HepG2 (cell line): Measurements from ENCODE around the gene SNAP25. TPM values are rescaled to one million over a fixed set of nuclear protein-coding genes. Genes with fewer than 3 reads are reported as not detected.

Source experiments
- ATAC-seq: fragments of 200-7000 bp; cut with Tn5 transposase; 3 replicates; pipeline ENCODE4 v1.9.1; 2020; ENCODE audit warnings: mild to moderate bottlenecking, moderate library complexity
- BruUV-seq: library from RNA; stranded (reverse); fragments of 400-500 nt; replicated peaks from 2 replicates; lab custom pipeline; 2021; lab: Mats Ljungman, UMichigan
- CTCF ChIA-PET: fragments of 300-600 bp; formaldehyde crosslinking; extraction: SDS; loops from one replicate; lab custom pipeline; 2021; ENCODE audit warnings: low total read pairs, inconsistent platforms, low intra/inter-chr PET ratio; lab: Yijun Ruan, JAX
- POLR2A ChIA-PET: fragments of 350-600 bp; sonication (Branson Sonifier 250); formaldehyde crosslinking; loops from one replicate; lab custom pipeline; 2020; ENCODE audit warnings: antibody characterized with exemption, inconsistent platforms; lab: Yijun Ruan, JAX
- DNase-seq: peaks from one replicate; pipeline ENCODE4 v3.0.0-alpha.2; 2015; ENCODE audit warnings: low spot score
- FAIRE-seq: peaks from 3 replicates; lab custom pipeline; 2011; peaks lifted over from hg19 to GRCh38; lab: Jason Lieb, UNC
- H2AFZ ChIP-seq: one replicate; pipeline ENCODE4 v1.6.1; 2011; ENCODE audit warnings: low read length, inconsistent platforms
- H3K27ac ChIP-seq: fragments of 300-600 bp; 3 replicates; pipeline ENCODE4 v1.8.0; 2011; ENCODE audit warnings: mixed run types, mild to moderate bottlenecking, mixed read lengths, low read length, inconsistent platforms; ENCODE audit not compliant: insufficient read depth; ENCODE audit errors: extremely low read length
- H3K27me3 ChIP-seq, 2 experiments: fragments of 200-600 bp in 1 of 2; 2 replicates in 1 of 2; 3 replicates in 1 of 2; pipeline versions ENCODE4 v1.6.0 to v1.8.0; 2011; ENCODE audit warnings: low read length in 2 of 2, mild to moderate bottlenecking in 2 of 2, moderate library complexity in 2 of 2, inconsistent platforms in 1 of 2; ENCODE audit not compliant: insufficient read depth in 2 of 2, control insufficient read depth in 1 of 2
- H3K36me3 ChIP-seq, 2 experiments: fragments of 200-600 bp in 1 of 2; replicated peaks in 1 of 2; 2 replicates in 1 of 2; 3 replicates in 1 of 2; pipeline versions ENCODE4 v1.5.1 to v1.8.0; 2011; ENCODE audit warnings: low read length in 2 of 2, inconsistent platforms in 1 of 2; ENCODE audit not compliant: insufficient read depth in 2 of 2, control insufficient read depth in 1 of 2
- H3K4me1 ChIP-seq: 2 replicates; pipeline ENCODE4 v1.5.1; 2012; ENCODE audit warnings: low read length, inconsistent platforms; ENCODE audit not compliant: insufficient read depth
- H3K4me2 ChIP-seq: 2 replicates; pipeline ENCODE4 v1.6.0; 2011; ENCODE audit warnings: low read depth, low read length, inconsistent platforms
- H3K4me3 ChIP-seq, 3 experiments: fragments of 200-600 bp in 1 of 3; sonication (generic), shearing (Covaris generic) in 1 of 3; replicated peaks in 1 of 3; 2 replicates each; pipeline ENCODE4 v1.5.1; 2011 to 2016; ENCODE audit warnings: low read length in 3 of 3, inconsistent platforms in 2 of 3, low read depth in 2 of 3, mild to moderate bottlenecking in 2 of 3, control low read depth in 1 of 3, mixed read lengths in 1 of 3; ENCODE audit not compliant: insufficient read depth in 1 of 3
- H3K79me2 ChIP-seq: one replicate; pipeline ENCODE4 v1.6.1; 2011; ENCODE audit warnings: low read length, inconsistent platforms; ENCODE audit not compliant: insufficient read depth
- H3K9ac ChIP-seq: 2 replicates; pipeline ENCODE4 v1.6.0; 2011; ENCODE audit warnings: mild to moderate bottlenecking, low read depth, low read length, inconsistent platforms; ENCODE audit not compliant: insufficient read depth
- H3K9me3 ChIP-seq: 2 replicates; pipeline ENCODE4 v1.5.1; 2012; ENCODE audit warnings: mild to moderate bottlenecking, low read length
- H4K20me1 ChIP-seq: 2 replicates; pipeline ENCODE4 v1.6.0; 2011; ENCODE audit warnings: inconsistent platforms, mild to moderate bottlenecking, low read length, moderate library complexity; ENCODE audit not compliant: insufficient read depth
- BCL6 ChIP-seq: IDR thresholded peaks from 2 replicates; pipeline ENCODE4 v1.6.1; 2016; ENCODE audit warnings: missing genetic modification reagents, missing compliant biosample characterization
- FOXA3 ChIP-seq: IDR thresholded peaks from 2 replicates; pipeline ENCODE4 v1.6.1; 2016; ENCODE audit warnings: missing genetic modification reagents, missing compliant biosample characterization
- FOXO1 ChIP-seq: sonication (generic); formaldehyde crosslinking; IDR thresholded peaks from 2 replicates; pipeline ENCODE4 v1.4.0; 2020; ENCODE audit warnings: missing genetic modification reagents
- GABPB1 ChIP-seq: IDR thresholded peaks from 2 replicates; pipeline ENCODE4 v1.6.1; 2016; ENCODE audit warnings: mild to moderate bottlenecking, missing genetic modification reagents, moderate library complexity, missing compliant biosample characterization
- GATAD2A ChIP-seq: IDR thresholded peaks from 2 replicates; pipeline ENCODE4 v1.6.1; 2016
- GLI4 ChIP-seq: sonication (generic); formaldehyde crosslinking; IDR thresholded peaks from 2 replicates; pipeline ENCODE4 v1.5.1; 2020; ENCODE audit warnings: missing genetic modification reagents, mild to moderate bottlenecking, moderate library complexity, borderline replicate concordance
- HDAC1 ChIP-seq: sonication (generic); formaldehyde crosslinking; IDR thresholded peaks from 2 replicates; pipeline ENCODE4 v1.5.1; 2020; ENCODE audit warnings: mild to moderate bottlenecking, missing genetic modification reagents
- HNF4G ChIP-seq, 2 experiments: sonication (generic) in 1 of 2; formaldehyde crosslinking in 1 of 2; IDR thresholded peaks; 2 replicates each; pipeline versions ENCODE4 v1.4.0 to v1.6.1; 2011 to 2020; ENCODE audit warnings: borderline replicate concordance in 2 of 2, low read depth in 2 of 2, mild to moderate bottlenecking in 2 of 2, low read length in 1 of 2, missing genetic modification reagents in 1 of 2, moderate library complexity in 1 of 2
- ISX ChIP-seq: sonication (generic); formaldehyde crosslinking; conservative IDR thresholded peaks from 2 replicates; pipeline ENCODE4 v1.5.0; 2020; ENCODE audit warnings: missing genetic modification reagents
- JUN ChIP-seq: sonication (generic); formaldehyde crosslinking; IDR thresholded peaks from 2 replicates; pipeline ENCODE4 v1.4.0; 2020; ENCODE audit warnings: mild to moderate bottlenecking, missing genetic modification reagents
- NCOA2 ChIP-seq: sonication (generic); formaldehyde crosslinking; IDR thresholded peaks from 2 replicates; pipeline ENCODE4 v1.8.0; 2022; ENCODE audit warnings: inconsistent platforms
- NFE2L2 ChIP-seq: fragments of 150-350 bp; IDR thresholded peaks from 2 replicates; pipeline ENCODE4 v1.6.1; 2014; ENCODE audit warnings: low read length
- NR1H2 ChIP-seq: sonication (generic); formaldehyde crosslinking; IDR thresholded peaks from 2 replicates; pipeline ENCODE4 v1.8.1; 2022; ENCODE audit warnings: low read depth, missing genetic modification reagents, borderline replicate concordance
- SAFB2 ChIP-seq: sonication (generic); formaldehyde crosslinking; IDR thresholded peaks from 2 replicates; pipeline ENCODE4 v1.5.1; 2020; ENCODE audit warnings: missing genetic modification reagents, low read depth, mild to moderate bottlenecking, borderline replicate concordance
- SOX5 ChIP-seq: IDR thresholded peaks from 2 replicates; pipeline ENCODE4 v1.6.1; 2016; ENCODE audit warnings: borderline replicate concordance
- TBX2 ChIP-seq: sonication (generic); formaldehyde crosslinking; IDR thresholded peaks from 2 replicates; pipeline ENCODE4 v1.5.0; 2020; ENCODE audit warnings: missing genetic modification reagents, mild to moderate bottlenecking, borderline replicate concordance
- TCF7L2 ChIP-seq: IDR thresholded peaks from 2 replicates; pipeline ENCODE4 v1.6.1; 2011; ENCODE audit warnings: mild to moderate bottlenecking, low read depth, low read length, moderate library complexity
- TP53 ChIP-seq: sonication (generic); formaldehyde crosslinking; conservative IDR thresholded peaks from 2 replicates; pipeline ENCODE4 v1.4.0; 2020; ENCODE audit warnings: missing genetic modification reagents
- WIZ ChIP-seq: sonication (generic); formaldehyde crosslinking; IDR thresholded peaks from 2 replicates; pipeline ENCODE4 v1.5.1; 2020; ENCODE audit warnings: mild to moderate bottlenecking, missing genetic modification reagents
- ZBTB14 ChIP-seq: sonication (generic); formaldehyde crosslinking; IDR thresholded peaks from 2 replicates; pipeline ENCODE4 v1.4.0; 2020; ENCODE audit warnings: missing genetic modification reagents
- ZMYM4 ChIP-seq: sonication (generic); formaldehyde crosslinking; IDR thresholded peaks from 2 replicates; pipeline ENCODE4 v1.8.1; 2023; ENCODE audit warnings: mild to moderate bottlenecking, missing genetic modification reagents
- ZNF207 ChIP-seq: fragments of 450-650 bp; IDR thresholded peaks from 2 replicates; pipeline ENCODE4 v1.6.1; 2016; ENCODE audit warnings: antibody characterized with exemption, borderline replicate concordance
- ZNF296 ChIP-seq: sonication (generic); formaldehyde crosslinking; conservative IDR thresholded peaks from 2 replicates; pipeline ENCODE4 v1.5.0; 2020; ENCODE audit warnings: mild to moderate bottlenecking, missing genetic modification reagents
- ZNF644 ChIP-seq: IDR thresholded peaks from 2 replicates; pipeline ENCODE4 v1.6.1; 2016; ENCODE audit warnings: low read depth
- ZNF678 ChIP-seq: sonication (generic); formaldehyde crosslinking; IDR thresholded peaks from 2 replicates; pipeline ENCODE4 v1.4.0; 2020; ENCODE audit warnings: mild to moderate bottlenecking, missing genetic modification reagents
- WGBS: methylation state at CpG from one replicate; pipeline ENCODE4 v1.1.6; 2017; ENCODE audit warnings: low lambda C conversion rate; 5-methylcytosine and 5-hydroxymethylcytosine counted together
- in situ Hi-C: cut with HindIII; loops from 2 replicates; pipeline ENCODE4 v1.10.0; 2017; ENCODE audit warnings: low pct_unique_long_range_greater_than_20kb; ENCODE audit not compliant: extremely low pct_ligation_motif_present
- intact Hi-C: fragments of 100-400 bp; cut with micrococcal nuclease; formaldehyde crosslinking; loops from one replicate; pipeline ENCODE4 v1.10.0; 2022; ENCODE audit not compliant: unreplicated experiment
- polyA plus RNA-seq, 8 experiments: library from polyadenylated mRNA; depleted of rRNA in 3 of 8; stranded (reverse) in 7 of 8; unstranded in 1 of 8; fragments of >200 nt; fragmentation: Illumina TruSeq in 4 of 8; extraction: Trizol in 4 of 8; gene quantifications; 2 replicates each; pipeline versions ENCODE4 v1.2.1 to v1.2.3, GENCODE V29; 2011 to 2016; ENCODE audit warnings: low read depth in 4 of 8, missing spikeins in 1 of 8, mixed read lengths in 1 of 8; ENCODE audit not compliant: insufficient read depth in 1 of 8
- total RNA-seq, 5 experiments: library from RNA; depleted of rRNA; stranded (reverse); fragments of >200 nt; fragmentation: Illumina TruSeq; extraction: Trizol; gene quantifications; 2 replicates each; pipeline ENCODE4 v1.2.3, GENCODE V29; 2016; ENCODE audit warnings: low read depth in 1 of 5

Gene SNAP25
- total and polyA plus RNA-seq, 2 of the 13 experiments (the other 11 are each of a cell fraction or from before 2014, with no cell fraction given): not detected

- TF ChIP-seq HNF4G (IDR thresholded peaks at IDR 0.05; ENCODE audit: borderline replicate concordance, low read depth, low read length) (peak; percentile 49; the same call in 1 of the 2 replicates), HNF4G (CRISPR knock-in tag; IDR thresholded peaks at IDR 0.05; ENCODE audit: borderline replicate concordance, low read depth) (no peak), SAFB2 (CRISPR knock-in tag) (no peak)
These were observed 128.7 kb downstream of the SNAP25 start (continued) for GRCh38 chr20:10347086-10347880.

- ATAC-seq (peak; percentile 60), DNase-seq (peak; percentile 69), FAIRE-seq (peak; percentile 8)
- H2AFZ ChIP-seq: no peak overlapping the region
- no peaks in the 10 kb centered on the region for H3K27me3 ChIP-seq
- in situ Hi-C loops: no loop called here
- ChIA-PET CTCF (no interaction called here), POLR2A (interaction anchor here (0.9 to 2.7 kb wide), 4 partner anchors 18 to 85 kb away, joined by 3 to 16 read pairs (median 5); partner anchors contain the start of genes MKKS and SLX4IP)
- no peaks in the 10 kb centered on the region for H4K20me1 ChIP-seq
- intact Hi-C loops: loop anchor here (1.0 kb wide), 1 partner anchor 21 kb away; no protein-coding TSS in a partner anchor
- H3K4me3 ChIP-seq: no peak overlapping the region
- H3K9ac ChIP-seq: no peak overlapping the region
- 63% methylated on average over 3 of the region's 3 CpGs for WGBS
- no peak overlapping the region for H3K27ac ChIP-seq
- H3K36me3 ChIP-seq: no peaks in the 10 kb centered on the region
- BruUV-seq: no TSS peak
- no peaks in the 10 kb centered on the region for H3K9me3 ChIP-seq
- H3K4me1 ChIP-seq: peaks cover 70% of the 10 kb centered on the region
- no peak overlapping the region for H3K4me2 ChIP-seq
- no peaks in the 10 kb centered on the region for H3K79me2 ChIP-seq
- no peak for TF ChIP-seq TP53 (CRISPR knock-in tag)
- no peak for TF ChIP-seq GABPB1 (CRISPR knock-in tag)
- no peak for TF ChIP-seq ISX (CRISPR knock-in tag)
- TF ChIP-seq GATAD2A: 0 out of 2 replicates have a peak, but pooled peaks have one; percentile 30
- no peak for TF ChIP-seq ZNF296 (CRISPR knock-in tag)
- TF ChIP-seq ZBTB14 (CRISPR knock-in tag): no peak
- TF ChIP-seq NCOA2 (CRISPR knock-in tag): no peak
- TF ChIP-seq WIZ (CRISPR knock-in tag): no peak
- peak; percentile 28; the same call in 1 of the 2 replicates for TF ChIP-seq TCF7L2
- TF ChIP-seq NR1H2: no peak
- TF ChIP-seq NFE2L2: no peak
- TF ChIP-seq SOX5 (CRISPR knock-in tag): 0 out of 2 replicates have a peak, but pooled peaks have one; percentile 50
- no peak for TF ChIP-seq ZMYM4 (CRISPR knock-in tag)
- no peak for TF ChIP-seq ZNF678 (CRISPR knock-in tag)
- no peak for TF ChIP-seq GLI4 (CRISPR knock-in tag)
- TF ChIP-seq BCL6 (CRISPR knock-in tag): peak; percentile 91
- no peak for TF ChIP-seq JUN (CRISPR knock-in tag)
- TF ChIP-seq FOXA3 (CRISPR knock-in tag): 0 out of 2 replicates have a peak, but pooled peaks have one; percentile 19
- TF ChIP-seq TBX2 (CRISPR knock-in tag): peak; percentile 56; the same call in 1 of the 2 replicates
- TF ChIP-seq FOXO1 (CRISPR knock-in tag): 0 out of 2 replicates have a peak, but pooled peaks have one; percentile 42
- 0 out of 2 replicates have a peak, but pooled peaks have one; percentile 27 for TF ChIP-seq HDAC1 (CRISPR knock-in tag)
- TF ChIP-seq ZNF644: peak; percentile 71; the same call in 1 of the 2 replicates
- TF ChIP-seq ZNF207: no peak
These were observed 130.5 kb downstream of the SNAP25 start for GRCh38 chr20:10349118-10349517.
